Tibial artery (tissue), 4 donors: ENCODE measurements around the gene CYTH1.

Experiments
- DNase-seq, 2 donors: peaks; one replicate each; pipeline ENCODE4 v3.0.0-alpha.2; 2019
- H3K27ac ChIP-seq, 2 donors: fragments of 200-600 bp; sonication (generic) in 1 of 2; 1 replicate in 1 of 2; 2 replicates in 1 of 2; pipeline ENCODE4 v1.5.1; 2018 to 2019; ENCODE audit warnings: mild to moderate bottlenecking in 1 of 2
- H3K27me3 ChIP-seq, 2 donors: fragments of 200-600 bp; sonication (generic) in 1 of 2; one replicate each; pipeline versions ENCODE4 v1.5.1 to v1.6.0; 2016 to 2019
- H3K36me3 ChIP-seq, 3 donors: fragments of 200-600 bp; sonication (generic) in 2 of 3; one replicate each; pipeline ENCODE4 v1.5.1; 2016 to 2019; ENCODE audit warnings: mild to moderate bottlenecking in 2 of 3
- H3K4me1 ChIP-seq, 4 donors: fragments of 200-600 bp; sonication (generic) in 2 of 4; 1 replicate in 3 of 4; 2 replicates in 1 of 4; pipeline ENCODE4 v1.5.1; 2016 to 2019
- H3K4me3 ChIP-seq, 2 donors: fragments of 200-600 bp; sonication (generic) in 1 of 2; 1 replicate in 1 of 2; 2 replicates in 1 of 2; pipeline ENCODE4 v1.5.1; 2018 to 2019; ENCODE audit warnings: mild to moderate bottlenecking in 2 of 2
- H3K9me3 ChIP-seq, 3 donors: fragments of 200-600 bp; sonication (generic) in 1 of 3; one replicate each; pipeline ENCODE4 v1.5.1; 2016 to 2019
- intact Hi-C: fragments of 100-400 bp; cut with DNase I; formaldehyde crosslinking; loops from one replicate; pipeline ENCODE4 v1.15.0; 2023; ENCODE audit warnings: low total_unique reads
- TF ChIP-seq, protein P1 (sequence below), 2 experiments: fragments of 200-600 bp in 1 of 2; fragments of 450-650 bp in 1 of 2; IDR thresholded peaks; one replicate each; pipeline ENCODE4 v1.5.1; 2017 to 2019; ENCODE audit warnings: antibody characterized with exemption in 2 of 2, mild to moderate bottlenecking in 1 of 2, moderate library complexity in 1 of 2

Gene CYTH1

DNA sequence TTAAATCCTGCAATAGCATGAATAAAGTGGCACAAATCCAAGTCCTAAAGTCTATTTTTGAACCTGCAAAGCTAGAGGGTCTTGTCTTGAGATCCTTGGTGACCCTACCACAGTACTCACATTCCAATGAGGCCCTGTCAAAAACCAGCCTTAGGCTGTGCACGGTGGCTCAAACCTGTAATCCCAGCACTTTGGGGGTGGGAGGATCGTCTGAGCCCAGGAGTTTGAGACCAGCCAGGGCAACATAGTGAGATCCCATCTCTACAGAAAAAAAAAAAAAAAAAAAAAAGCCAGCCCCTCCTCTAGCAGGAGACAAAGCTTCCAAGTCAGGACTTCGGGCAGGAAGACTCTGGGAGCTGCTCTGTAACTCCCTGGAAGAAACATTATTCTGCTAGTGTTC is 16.3 kb downstream of the CYTH1 start:
- intact Hi-C loops, result no loop called here
- Histone ChIP-seq H3K36me3 (no peaks in the 10 kb centered on the region), H3K4me3 (no peak overlapping the region), H3K27me3 (no peaks in the 10 kb centered on the region), H3K4me1 (peaks cover 0 to 7% (median 2%) of the 10 kb centered on the region in 4 donors), H3K27ac (no peak overlapping the region), H3K9me3 (no peaks in the 10 kb centered on the region)
- DNase-seq, result no peak
- TF ChIP-seq, protein P1, sequence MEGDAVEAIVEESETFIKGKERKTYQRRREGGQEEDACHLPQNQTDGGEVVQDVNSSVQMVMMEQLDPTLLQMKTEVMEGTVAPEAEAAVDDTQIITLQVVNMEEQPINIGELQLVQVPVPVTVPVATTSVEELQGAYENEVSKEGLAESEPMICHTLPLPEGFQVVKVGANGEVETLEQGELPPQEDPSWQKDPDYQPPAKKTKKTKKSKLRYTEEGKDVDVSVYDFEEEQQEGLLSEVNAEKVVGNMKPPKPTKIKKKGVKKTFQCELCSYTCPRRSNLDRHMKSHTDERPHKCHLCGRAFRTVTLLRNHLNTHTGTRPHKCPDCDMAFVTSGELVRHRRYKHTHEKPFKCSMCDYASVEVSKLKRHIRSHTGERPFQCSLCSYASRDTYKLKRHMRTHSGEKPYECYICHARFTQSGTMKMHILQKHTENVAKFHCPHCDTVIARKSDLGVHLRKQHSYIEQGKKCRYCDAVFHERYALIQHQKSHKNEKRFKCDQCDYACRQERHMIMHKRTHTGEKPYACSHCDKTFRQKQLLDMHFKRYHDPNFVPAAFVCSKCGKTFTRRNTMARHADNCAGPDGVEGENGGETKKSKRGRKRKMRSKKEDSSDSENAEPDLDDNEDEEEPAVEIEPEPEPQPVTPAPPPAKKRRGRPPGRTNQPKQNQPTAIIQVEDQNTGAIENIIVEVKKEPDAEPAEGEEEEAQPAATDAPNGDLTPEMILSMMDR (IDR thresholded peaks at IDR 0.05), result no peak

DNA sequence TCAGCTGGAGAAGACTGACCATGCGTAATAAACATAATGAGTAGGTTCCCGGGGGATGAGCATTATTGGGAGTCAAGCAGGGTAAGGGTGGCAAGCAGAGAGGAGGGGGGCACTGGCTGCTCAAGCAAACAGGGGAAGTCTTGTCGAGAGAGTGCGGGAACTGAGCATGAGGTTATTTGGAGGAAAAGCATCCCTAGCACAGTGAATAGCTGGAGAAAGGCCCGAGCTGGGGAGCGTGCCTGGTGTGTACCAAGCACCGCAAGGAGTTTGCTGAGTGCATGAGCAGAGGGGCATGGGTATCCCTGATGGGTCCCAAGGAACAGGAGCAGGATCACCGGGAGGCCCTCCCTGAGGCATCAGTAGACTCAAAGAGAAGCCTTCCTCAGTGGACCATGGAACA is 17.2 kb downstream of the CYTH1 start:
- intact Hi-C loops, result no loop called here
- no peak overlapping the region for H3K27ac ChIP-seq
- H3K4me3 ChIP-seq, result no peak overlapping the region
- TF ChIP-seq, protein P1 (IDR thresholded peaks at IDR 0.05), result no peak
- no peaks in the 10 kb centered on the region for H3K27me3 ChIP-seq
- H3K4me1 ChIP-seq, result peaks cover 0 to 7% (median 2%) of the 10 kb centered on the region in 4 donors
- H3K36me3 ChIP-seq, result no peaks in the 10 kb centered on the region
- no peak for DNase-seq
- no peaks in the 10 kb centered on the region for H3K9me3 ChIP-seq

DNA sequence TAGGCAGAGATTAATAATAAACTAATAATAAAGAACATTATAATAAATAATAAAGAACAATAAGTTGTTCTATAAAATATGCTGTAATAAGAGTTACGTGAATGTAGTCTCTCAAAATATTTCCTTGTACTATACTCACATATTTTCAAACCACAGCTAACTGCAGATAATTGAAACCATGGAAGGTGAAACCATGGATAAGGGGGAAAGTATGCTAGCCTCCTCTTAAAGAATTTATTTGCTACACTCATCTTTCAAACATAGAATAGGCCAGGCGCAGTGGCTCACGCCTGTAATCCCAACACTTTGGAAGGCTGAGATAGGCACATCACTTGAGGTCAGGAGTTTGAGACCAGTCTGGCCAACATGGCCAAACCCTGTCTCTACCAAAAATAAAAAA is 18.5 kb downstream of the CYTH1 start:
- H3K4me1 ChIP-seq, result peaks cover 0 to 4% (median 0%) of the 10 kb centered on the region in 4 donors

DNA sequence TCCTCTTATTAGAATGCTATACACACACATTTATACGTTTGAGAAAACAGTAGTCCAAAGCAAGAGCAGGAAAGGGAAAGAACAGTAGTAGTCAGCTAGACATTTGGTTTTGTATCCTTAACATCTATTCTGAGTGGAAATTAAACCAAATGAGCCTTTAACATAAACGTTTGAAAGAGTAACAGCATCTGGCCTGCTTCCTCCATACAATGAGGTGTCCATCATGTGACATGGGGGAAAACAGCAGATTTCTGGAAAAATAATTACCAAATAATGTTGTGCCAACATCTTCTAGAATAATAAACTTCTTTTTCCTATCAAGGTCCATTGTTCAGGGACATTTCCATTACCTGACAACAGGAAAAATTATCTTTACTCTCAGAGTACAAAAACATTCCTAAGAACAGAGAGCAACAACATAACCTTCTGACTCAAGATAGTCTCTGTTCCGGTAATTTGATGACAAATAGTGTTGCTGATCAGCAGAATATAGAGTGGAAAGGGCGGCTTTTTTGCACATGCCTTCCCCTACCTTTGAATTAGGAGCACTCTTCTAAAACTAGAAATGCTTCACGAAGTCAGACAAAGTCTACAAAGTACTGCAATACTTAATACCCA is 20.2 kb downstream of the CYTH1 start:
- peaks cover 0 to 4% (median 0%) of the 10 kb centered on the region in 4 donors for H3K4me1 ChIP-seq
- intact Hi-C loops, result no loop called here
- no peak overlapping the region for H3K4me3 ChIP-seq
- H3K27ac ChIP-seq, result no peak overlapping the region
- DNase-seq, result no peak
- TF ChIP-seq, protein P1 (IDR thresholded peaks at IDR 0.05), result no peak
- H3K36me3 ChIP-seq, result no peaks in the 10 kb centered on the region
- no peaks in the 10 kb centered on the region for H3K27me3 ChIP-seq
- no peaks in the 10 kb centered on the region for H3K9me3 ChIP-seq

More for the DNA sequence above, 18.5 kb downstream of the CYTH1 start:
- intact Hi-C loops, result no loop called here
- H3K9me3 ChIP-seq, result no peaks in the 10 kb centered on the region
- DNase-seq, result no peak
- no peak overlapping the region for H3K27ac ChIP-seq
- H3K27me3 ChIP-seq, result no peaks in the 10 kb centered on the region
- TF ChIP-seq, protein P1 (IDR thresholded peaks at IDR 0.05), result no peak
- H3K36me3 ChIP-seq, result no peaks in the 10 kb centered on the region
- no peak overlapping the region for H3K4me3 ChIP-seq

DNA sequence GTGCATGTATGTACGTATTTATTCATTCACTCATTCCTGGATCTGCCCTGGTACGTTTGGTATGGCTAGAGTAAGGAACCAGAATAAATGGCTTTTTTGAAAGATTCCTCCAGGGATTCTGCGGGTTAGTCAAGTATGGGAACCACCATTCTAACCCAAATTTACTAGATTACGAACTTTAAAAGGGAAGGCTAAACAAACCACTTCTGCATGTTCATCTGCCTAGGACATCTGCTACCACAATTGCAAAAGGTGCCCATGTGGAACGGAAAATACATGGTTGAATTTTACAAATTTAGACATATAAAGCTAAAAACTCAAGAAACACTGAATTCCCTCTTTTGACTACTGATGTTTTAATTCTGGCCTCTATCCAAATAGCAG is 22.1 kb downstream of the CYTH1 start:
- H3K27me3 ChIP-seq, result no peaks in the 10 kb centered on the region
- H3K36me3 ChIP-seq, result no peaks in the 10 kb centered on the region
- no peak overlapping the region for H3K4me3 ChIP-seq
- intact Hi-C loops, result no loop called here
- no peak overlapping the region for H3K27ac ChIP-seq
- H3K4me1 ChIP-seq, result no peaks in the 10 kb centered on the region
- no peaks in the 10 kb centered on the region for H3K9me3 ChIP-seq
- TF ChIP-seq, protein P1 (IDR thresholded peaks at IDR 0.05), result no peak
- no peak for DNase-seq
